Esophagus muscularis mucosa (tissue), 4 donors: ENCODE data around the gene VPS35L. TPM values are rescaled to one million over a fixed set of nuclear protein-coding genes. Genes with fewer than 3 reads are reported as not detected.

Experiments used
- DNase-seq: peaks from one replicate; pipeline ENCODE4 v3.0.0-alpha.2; 2017; ENCODE audit errors: extremely low spot score
- H3K27ac ChIP-seq, 4 donors: fragments of 200-600 bp; sonication (generic); replicated peaks in 1 of 4; 1 replicate in 3 of 4; 2 replicates in 1 of 4; pipeline ENCODE4 v1.5.1; 2016 to 2019; ENCODE audit warnings: mild to moderate bottlenecking in 1 of 4
- H3K27me3 ChIP-seq, 4 donors: fragments of 200-600 bp; sonication (generic); one replicate each; pipeline versions ENCODE4 v1.5.1 to v1.6.0; 2016 to 2019
- H3K36me3 ChIP-seq, 4 donors: fragments of 200-600 bp; sonication (generic); one replicate each; pipeline ENCODE4 v1.5.1; 2016 to 2019
- H3K4me1 ChIP-seq, 4 donors: fragments of 200-600 bp; sonication (generic); one replicate each; pipeline ENCODE4 v1.5.1; 2016 to 2019
- H3K4me3 ChIP-seq, 4 donors: fragments of 200-600 bp; sonication (generic); 1 replicate in 2 of 4; 2 replicates in 2 of 4; pipeline ENCODE4 v1.5.1; 2016 to 2019; ENCODE audit warnings: mild to moderate bottlenecking in 4 of 4, moderate library complexity in 1 of 4
- H3K9me3 ChIP-seq, 4 donors: fragments of 200-600 bp; sonication (generic); 1 replicate in 3 of 4; 2 replicates in 1 of 4; pipeline ENCODE4 v1.5.1; 2016 to 2019
- EP300 ChIP-seq: sonication (generic); formaldehyde crosslinking; IDR thresholded peaks from one replicate; pipeline ENCODE4 v1.6.1; 2017; ENCODE audit warnings: antibody characterized with exemption
- POLR2A ChIP-seq: fragments of 450-650 bp; IDR thresholded peaks from one replicate; pipeline ENCODE4 v1.6.1; 2017; ENCODE audit warnings: antibody characterized with exemption, moderate library complexity, mild to moderate bottlenecking, low read depth
- POLR2AphosphoS5 ChIP-seq, 2 donors: sonication (generic); formaldehyde crosslinking; IDR thresholded peaks; one replicate each; pipeline ENCODE4 v1.6.1; 2017; ENCODE audit warnings: antibody characterized with exemption in 2 of 2
- WGBS: methylation state at CpG from one replicate; pipeline ENCODE4 v1.1.5; 2018; 5-methylcytosine and 5-hydroxymethylcytosine counted together
- intact Hi-C: fragments of 100-400 bp; cut with DNase I; formaldehyde crosslinking; loops from one replicate; pipeline ENCODE4 v1.15.1; 2023
- total RNA-seq, 4 donors: library from RNA; depleted of rRNA; stranded (reverse); fragments of >200 nt; gene quantifications; one replicate each; pipeline versions ENCODE4 v1.1.0 to v1.2.1, GENCODE V29; 2016
- TF ChIP-seq, protein P1 (sequence below), 3 experiments: fragments of 200-600 bp in 2 of 3; fragments of 450-650 bp in 1 of 3; sonication (generic) in 2 of 3; IDR thresholded peaks; one replicate each; pipeline ENCODE4 v1.5.1; 2017 to 2019; ENCODE audit warnings: antibody characterized with exemption in 3 of 3, mild to moderate bottlenecking in 2 of 3, moderate library complexity in 1 of 3

VPS35L gene
- total RNA-seq, 4 donors from 2014 or later: 35.5 to 47.0 (median 38.1) TPM

GRCh38 chr16:19744670-19745069, 189.2 kb downstream of the VPS35L start:
- no peak for DNase-seq
- H3K4me1 ChIP-seq: peaks cover 4 to 19% (median 12%) of the 10 kb centered on the region in 4 donors
- no peak for TF ChIP-seq POLR2AphosphoS5 (IDR thresholded peaks at IDR 0.05)
- TF ChIP-seq POLR2A: no peak
- TF ChIP-seq, protein P1, sequence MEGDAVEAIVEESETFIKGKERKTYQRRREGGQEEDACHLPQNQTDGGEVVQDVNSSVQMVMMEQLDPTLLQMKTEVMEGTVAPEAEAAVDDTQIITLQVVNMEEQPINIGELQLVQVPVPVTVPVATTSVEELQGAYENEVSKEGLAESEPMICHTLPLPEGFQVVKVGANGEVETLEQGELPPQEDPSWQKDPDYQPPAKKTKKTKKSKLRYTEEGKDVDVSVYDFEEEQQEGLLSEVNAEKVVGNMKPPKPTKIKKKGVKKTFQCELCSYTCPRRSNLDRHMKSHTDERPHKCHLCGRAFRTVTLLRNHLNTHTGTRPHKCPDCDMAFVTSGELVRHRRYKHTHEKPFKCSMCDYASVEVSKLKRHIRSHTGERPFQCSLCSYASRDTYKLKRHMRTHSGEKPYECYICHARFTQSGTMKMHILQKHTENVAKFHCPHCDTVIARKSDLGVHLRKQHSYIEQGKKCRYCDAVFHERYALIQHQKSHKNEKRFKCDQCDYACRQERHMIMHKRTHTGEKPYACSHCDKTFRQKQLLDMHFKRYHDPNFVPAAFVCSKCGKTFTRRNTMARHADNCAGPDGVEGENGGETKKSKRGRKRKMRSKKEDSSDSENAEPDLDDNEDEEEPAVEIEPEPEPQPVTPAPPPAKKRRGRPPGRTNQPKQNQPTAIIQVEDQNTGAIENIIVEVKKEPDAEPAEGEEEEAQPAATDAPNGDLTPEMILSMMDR (IDR thresholded peaks at IDR 0.05): no peak
- no peak for TF ChIP-seq EP300
- intact Hi-C loops: no loop called here
- no peak overlapping the region for H3K4me3 ChIP-seq
- H3K27ac ChIP-seq: no peak overlapping the region
- no peaks in the 10 kb centered on the region for H3K36me3 ChIP-seq
- no peaks in the 10 kb centered on the region for H3K9me3 ChIP-seq
- no peaks in the 10 kb centered on the region for H3K27me3 ChIP-seq
- WGBS: 84% methylated on average over 3 of the region's 3 CpGs

DNA sequence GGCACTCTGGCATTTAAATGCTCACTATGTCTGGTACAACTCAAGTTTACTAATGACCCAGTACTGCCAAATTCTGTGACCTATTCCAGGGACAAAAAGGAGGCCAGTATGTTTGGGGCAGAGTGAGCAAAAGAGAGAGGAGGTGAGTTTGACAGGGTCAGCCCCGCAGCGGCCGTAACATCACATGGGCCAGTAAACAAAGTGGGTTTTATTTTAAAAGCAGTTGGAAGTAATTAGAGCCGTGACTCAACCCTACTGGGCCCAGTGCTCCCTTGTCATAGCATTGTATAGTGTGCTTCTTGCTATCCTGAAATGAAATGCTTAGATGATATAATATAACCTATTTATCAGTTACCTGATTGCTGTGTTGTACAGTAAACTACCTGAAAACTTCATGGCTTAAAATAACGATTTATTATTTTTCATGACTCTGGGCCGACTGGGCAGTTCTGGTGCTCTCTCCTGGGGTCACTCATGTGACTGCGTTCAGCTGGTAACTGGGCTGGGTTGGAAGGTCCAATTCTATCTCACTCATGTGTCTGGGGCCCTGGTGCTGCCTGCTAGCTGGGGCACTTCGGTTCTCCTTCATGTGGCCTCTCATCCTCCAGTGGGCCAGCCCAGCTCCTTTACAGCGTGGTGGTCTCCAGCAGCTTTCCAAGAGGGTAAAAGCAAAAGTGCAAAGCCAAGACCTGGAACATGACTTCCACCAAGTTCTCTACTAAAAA, 189.9 kb downstream of the VPS35L start:
- Histone ChIP-seq H3K4me1 (peaks cover 8 to 19% (median 12%) of the 10 kb centered on the region in 4 donors), H3K27me3 (no peaks in the 10 kb centered on the region), H3K4me3 (no peak overlapping the region), H3K36me3 (no peaks in the 10 kb centered on the region), H3K9me3 (no peaks in the 10 kb centered on the region), H3K27ac (no peak overlapping the region)
- TF ChIP-seq POLR2AphosphoS5 (IDR thresholded peaks at IDR 0.05) (no peak), POLR2A (no peak), EP300 (no peak)
- intact Hi-C loops: no loop called here
- WGBS: 59% methylated on average over 9 of the region's 9 CpGs
- no peak for DNase-seq

GRCh38 chr16:19746561-19746960, 191.1 kb downstream of the VPS35L start:
- intact Hi-C loops: no loop called here
- Histone ChIP-seq H3K36me3 (no peaks in the 10 kb centered on the region), H3K27me3 (no peaks in the 10 kb centered on the region), H3K27ac (no peak overlapping the region), H3K9me3 (no peaks in the 10 kb centered on the region), H3K4me3 (no peak overlapping the region), H3K4me1 (peaks cover 8 to 19% (median 12%) of the 10 kb centered on the region in 4 donors)
- no peak for DNase-seq
- 59% methylated on average over 4 of the region's 4 CpGs for WGBS
- no peak for TF ChIP-seq POLR2A
- TF ChIP-seq, protein P1 (IDR thresholded peaks at IDR 0.05): no peak
- no peak for TF ChIP-seq POLR2AphosphoS5 (IDR thresholded peaks at IDR 0.05)
- no peak for TF ChIP-seq EP300

- H3K27me3 ChIP-seq: no peaks in the 10 kb centered on the region
- TF ChIP-seq, protein P1 (IDR thresholded peaks at IDR 0.05): no peak
- no peak for TF ChIP-seq EP300
- no peak for TF ChIP-seq POLR2A
- TF ChIP-seq POLR2AphosphoS5 (IDR thresholded peaks at IDR 0.05): no peak
- no peaks in the 10 kb centered on the region for H3K36me3 ChIP-seq
- 55% methylated on average over 2 of the region's 2 CpGs for WGBS
- no peaks in the 10 kb centered on the region for H3K9me3 ChIP-seq
- intact Hi-C loops: no loop called here
- peaks cover 8 to 21% (median 18%) of the 10 kb centered on the region in 4 donors for H3K4me1 ChIP-seq
- DNase-seq: no peak
- H3K4me3 ChIP-seq: no peak overlapping the region
- no peak overlapping the region for H3K27ac ChIP-seq
These were observed 193.1 kb downstream of the VPS35L start for GRCh38 chr16:19748389-19749168.

DNA sequence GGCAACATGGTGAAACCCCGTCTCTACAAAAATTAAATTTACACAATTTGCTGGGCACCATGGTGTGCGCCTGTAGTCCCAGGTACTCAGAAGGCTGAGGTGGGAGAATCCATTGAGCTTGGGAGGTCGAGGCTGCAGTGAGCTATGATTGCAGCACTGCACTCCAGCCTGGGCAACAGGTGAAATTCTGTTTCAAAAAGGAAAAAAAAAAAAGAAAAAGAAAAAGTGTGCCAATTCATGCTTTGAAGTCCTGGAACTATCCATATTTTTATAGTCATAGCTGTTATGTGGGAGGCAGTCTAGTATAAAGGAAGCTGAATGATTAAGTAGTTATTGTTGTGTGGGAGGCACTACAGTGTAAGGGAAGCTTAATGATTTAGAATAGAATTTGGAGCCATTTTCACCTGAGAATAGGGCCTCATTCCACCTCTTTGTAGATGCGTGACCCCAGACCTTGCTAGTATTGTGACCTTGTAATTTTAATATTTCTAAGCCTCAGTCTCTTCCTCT, 194.1 kb downstream of the VPS35L start:
- no peak for TF ChIP-seq POLR2AphosphoS5 (IDR thresholded peaks at IDR 0.05)
- TF ChIP-seq EP300: no peak
- no peak for TF ChIP-seq POLR2A
- TF ChIP-seq, protein P1 (IDR thresholded peaks at IDR 0.05): no peak
- no peaks in the 10 kb centered on the region for H3K9me3 ChIP-seq
- H3K27me3 ChIP-seq: no peaks in the 10 kb centered on the region
- DNase-seq: no peak
- H3K4me1 ChIP-seq: peaks cover 8 to 21% (median 18%) of the 10 kb centered on the region in 4 donors
- H3K4me3 ChIP-seq: no peak overlapping the region
- H3K36me3 ChIP-seq: no peaks in the 10 kb centered on the region
- WGBS: 97% methylated on average over 4 of the region's 4 CpGs
- H3K27ac ChIP-seq: no peak overlapping the region
- intact Hi-C loops: no loop called here
